Body of pancreas (tissue), 4 donors: ENCODE results near the gene KIF1A. TPM values are rescaled to one million over a fixed set of nuclear protein-coding genes. Genes with fewer than 3 reads are reported as not detected.

Experiments
- ATAC-seq: fragments of 150-250 bp; one replicate; pipeline ENCODE4 v1.9.1; 2016
- DNase-seq, 4 donors: peaks; one replicate each; pipeline ENCODE4 v3.0.0-alpha.2; 2019
- H3K27ac ChIP-seq, 4 donors: fragments of 200-600 bp; sonication (generic); 1 replicate in 3 of 4; 2 replicates in 1 of 4; pipeline versions ENCODE4 v1.5.1 to v1.6.1; 2016 to 2019; ENCODE audit warnings: mild to moderate bottlenecking in 1 of 4, mixed read lengths in 1 of 4, moderate library complexity in 1 of 4
- H3K27me3 ChIP-seq, 2 donors: fragments of 200-600 bp; sonication (generic); one replicate each; pipeline ENCODE4 v1.6.0; 2016; ENCODE audit warnings: mild to moderate bottlenecking in 1 of 2
- H3K36me3 ChIP-seq, 2 donors: fragments of 200-600 bp; sonication (generic); replicated peaks in 1 of 2; 2 replicates each; pipeline ENCODE4 v1.5.1; 2016; ENCODE audit warnings: low read depth in 2 of 2; ENCODE audit not compliant: insufficient read depth in 1 of 2
- H3K4me1 ChIP-seq: fragments of 200-600 bp; sonication (generic); one replicate; pipeline ENCODE4 v1.6.0; 2016
- H3K4me3 ChIP-seq, 2 donors: fragments of 200-600 bp; sonication (generic); 1 replicate in 1 of 2; 2 replicates in 1 of 2; pipeline ENCODE4 v1.5.1; 2016 to 2019
- H3K9me3 ChIP-seq, 3 donors: fragments of 200-600 bp; sonication (generic); 1 replicate in 2 of 3; 2 replicates in 1 of 3; pipeline ENCODE4 v1.5.1; 2016
- CTCF ChIP-seq, 7 experiments: fragments of 450-650 bp in 4 of 7; fragments of 200-600 bp in 3 of 7; sonication (generic) in 3 of 7; IDR thresholded peaks; one replicate each; pipeline ENCODE4 v1.5.1; 2016 to 2019; ENCODE audit warnings: antibody characterized with exemption in 7 of 7
- POLR2A ChIP-seq, 3 donors: fragments of 450-650 bp; IDR thresholded peaks; one replicate each; pipeline ENCODE4 v1.6.1; 2016; ENCODE audit warnings: antibody characterized with exemption in 3 of 3, mild to moderate bottlenecking in 2 of 3
- WGBS, 2 donors: methylation state at CpG; one replicate each; pipeline ENCODE4 v1.1.5; 2017; 5-methylcytosine and 5-hydroxymethylcytosine counted together
- intact Hi-C: fragments of 100-400 bp; cut with DNase I; formaldehyde crosslinking; loops from one replicate; pipeline ENCODE4 v1.15.1; 2023
- total RNA-seq, 2 donors: library from RNA; depleted of rRNA; stranded (reverse); fragments of >200 nt; gene quantifications; one replicate each; pipeline ENCODE4 v1.1.0, GENCODE V29; 2016

Gene KIF1A
- total RNA-seq, 2 donors from 2014 or later, result 51.9 to 79.1 TPM

GRCh38 chr2:240727439-240727838 lies 92.6 kb downstream of the KIF1A start:
- no peak for DNase-seq
- no peak overlapping the region for H3K27ac ChIP-seq
- ATAC-seq, result no peak
- 87 to 88% methylated on average over 3 to 14 of the region's 14 CpGs for WGBS, 2 donors
- no peak overlapping the region for H3K4me3 ChIP-seq
- H3K27me3 ChIP-seq, result no peaks in the 10 kb centered on the region
- H3K9me3 ChIP-seq, result no peaks in the 10 kb centered on the region
- no peaks in the 10 kb centered on the region for H3K36me3 ChIP-seq
- TF ChIP-seq CTCF (IDR thresholded peaks at IDR 0.05) (no peak), POLR2A (IDR thresholded peaks at IDR 0.05) (no peak)
- intact Hi-C loops, result no loop called here
- no peaks in the 10 kb centered on the region for H3K4me1 ChIP-seq

- H3K4me3 ChIP-seq, result no peak overlapping the region
- H3K9me3 ChIP-seq, result no peaks in the 10 kb centered on the region
- no peak overlapping the region for H3K27ac ChIP-seq
- intact Hi-C loops, result no loop called here
- no peak for DNase-seq
- no peak for TF ChIP-seq POLR2A (IDR thresholded peaks at IDR 0.05)
- no peak for TF ChIP-seq CTCF (IDR thresholded peaks at IDR 0.05)
- H3K36me3 ChIP-seq, result no peaks in the 10 kb centered on the region
- WGBS, 2 donors, result 84 to 90% methylated on average over 14 of the region's 14 CpGs
- no peak for ATAC-seq
- no peaks in the 10 kb centered on the region for H3K4me1 ChIP-seq
- H3K27me3 ChIP-seq, result no peaks in the 10 kb centered on the region
These were observed 93.1 kb downstream of the KIF1A start for GRCh38 chr2:240726876-240727275.

- no peak for ATAC-seq
- no peak overlapping the region for H3K4me3 ChIP-seq
- 40 to 76% methylated on average over 1 to 7 of the region's 7 CpGs for WGBS, 2 donors
These were observed 94.3 kb downstream of the KIF1A start for GRCh38 chr2:240725671-240726070.

GRCh38 chr2:240725266-240725665 lies 94.8 kb downstream of the KIF1A start:
- 85 to 93% methylated on average over 5 to 11 of the region's 12 CpGs for WGBS, 2 donors
- intact Hi-C loops, result no loop called here
- no peak overlapping the region for H3K27ac ChIP-seq
- no peak overlapping the region for H3K4me3 ChIP-seq
- DNase-seq (no peak), ATAC-seq (no peak)
- H3K36me3 ChIP-seq, result no peaks in the 10 kb centered on the region
- H3K9me3 ChIP-seq, result no peaks in the 10 kb centered on the region
- no peaks in the 10 kb centered on the region for H3K4me1 ChIP-seq
- H3K27me3 ChIP-seq, result no peaks in the 10 kb centered on the region
- no peak for TF ChIP-seq POLR2A (IDR thresholded peaks at IDR 0.05)
- no peak for TF ChIP-seq CTCF (IDR thresholded peaks at IDR 0.05)

More at GRCh38 chr2:240725671-240726070, 94.3 kb downstream of the KIF1A start:
- intact Hi-C loops, result no loop called here
- Histone ChIP-seq H3K4me1 (no peaks in the 10 kb centered on the region), H3K27me3 (no peaks in the 10 kb centered on the region), H3K36me3 (no peaks in the 10 kb centered on the region), H3K9me3 (no peaks in the 10 kb centered on the region), H3K27ac (no peak overlapping the region)
- no peak for DNase-seq
- no peak for TF ChIP-seq POLR2A (IDR thresholded peaks at IDR 0.05)

GRCh38 chr2:240724431-240724830 lies 95.6 kb downstream of the KIF1A start:
- intact Hi-C loops, result no loop called here
- 90% methylated on average over 9 of the region's 10 CpGs; no CpG with 5 or more reads in 1 of the 2 donors for WGBS, 2 donors

More at GRCh38 chr2:240724431-240724830, 95.6 kb downstream of the KIF1A start:
- H3K4me1 ChIP-seq, result no peaks in the 10 kb centered on the region
- no peak overlapping the region for H3K4me3 ChIP-seq
- ATAC-seq (no peak), DNase-seq (no peak)
- no peak for TF ChIP-seq CTCF (IDR thresholded peaks at IDR 0.05)
- no peak overlapping the region for H3K27ac ChIP-seq
- no peaks in the 10 kb centered on the region for H3K9me3 ChIP-seq
- H3K27me3 ChIP-seq, result no peaks in the 10 kb centered on the region
- no peaks in the 10 kb centered on the region for H3K36me3 ChIP-seq
